H1 (cell line): ENCODE data around the gene CCDC40. TPM values are rescaled to one million over a fixed set of nuclear protein-coding genes. Genes with fewer than 3 reads are reported as not detected.

Experiments used
- CTCF ChIA-PET: fragments of 300-600 bp; sonication (Branson Sonifier 250); formaldehyde crosslinking; loops from one replicate; lab custom pipeline; 2021; ENCODE audit not compliant: partially characterized antibody; lab: Charles Lee
- POLR2A ChIA-PET: fragments of 300-600 bp; sonication (Branson Sonifier 250); formaldehyde crosslinking; loops from one replicate; lab custom pipeline; 2021; ENCODE audit warnings: inconsistent platforms; ENCODE audit not compliant: partially characterized antibody; lab: Charles Lee
- DNase-seq, 2 experiments: peaks; one replicate each; pipeline versions ENCODE4 v3.0.0 to v3.0.0-alpha.2; 2010 to 2022; ENCODE audit warnings: low spot score in 2 of 2, low read depth in 1 of 2, mixed read lengths in 1 of 2
- FAIRE-seq: peaks from 2 replicates; lab custom pipeline; 2011; peaks lifted over from hg19 to GRCh38; lab: Jason Lieb, UNC
- H2AFZ ChIP-seq: 2 replicates; pipeline ENCODE4 v1.8.1; 2012; ENCODE audit warnings: low read length, inconsistent platforms
- H2AK5ac ChIP-seq: 2 replicates; pipeline ENCODE4 v1.6.1; 2013; ENCODE audit warnings: low read depth, low read length
- H2BK120ac ChIP-seq: replicated peaks from 2 replicates; pipeline ENCODE3; 2013; ENCODE audit warnings: low read depth, low read length, inconsistent platforms
- H2BK12ac ChIP-seq: 2 replicates; pipeline ENCODE4 v1.6.1; 2013; ENCODE audit warnings: low read depth, low read length
- H2BK15ac ChIP-seq: 2 replicates; pipeline ENCODE4 v1.6.1; 2013; ENCODE audit warnings: low read length
- H2BK20ac ChIP-seq: 2 replicates; pipeline ENCODE4 v1.6.1; 2013; ENCODE audit warnings: low read length
- H2BK5ac ChIP-seq: 2 replicates; pipeline ENCODE4 v1.6.1; 2013; ENCODE audit warnings: low read depth, low read length
- H3K14ac ChIP-seq: 2 replicates; pipeline ENCODE4 v1.6.1; 2013; ENCODE audit warnings: inconsistent platforms; ENCODE audit not compliant: insufficient read length
- H3K18ac ChIP-seq: 2 replicates; pipeline ENCODE4 v1.6.1; 2013; ENCODE audit warnings: low read length; ENCODE audit errors: extremely low read depth
- H3K23ac ChIP-seq: 2 replicates; pipeline ENCODE4 v1.6.1; 2013; ENCODE audit warnings: inconsistent platforms; ENCODE audit not compliant: insufficient read length
- H3K23me2 ChIP-seq: 2 replicates; pipeline ENCODE4 v1.6.1; 2013; ENCODE audit warnings: low read depth, low read length
- H3K27ac ChIP-seq: 2 replicates; pipeline ENCODE4 v1.6.1; 2011; ENCODE audit warnings: low read depth, low read length, inconsistent platforms
- H3K27me3 ChIP-seq, 4 experiments: replicated peaks in 1 of 4; 1 replicate in 1 of 4; 2 replicates in 3 of 4; pipeline versions ENCODE4 v1.6.1 to v1.8.1; 2011 to 2013; ENCODE audit warnings: low read length in 3 of 4, mild to moderate bottlenecking in 3 of 4, inconsistent platforms in 2 of 4, mixed read lengths in 2 of 4, moderate library complexity in 1 of 4; ENCODE audit not compliant: control insufficient read depth in 3 of 4, insufficient read depth in 3 of 4; ENCODE audit errors: extremely low read depth in 1 of 4
- H3K36me3 ChIP-seq, 4 experiments: 2 replicates each; pipeline versions ENCODE4 v1.6.1 to v1.8.1; 2011 to 2013; ENCODE audit warnings: mild to moderate bottlenecking in 4 of 4, low read length in 3 of 4, moderate library complexity in 2 of 4, control low read depth in 1 of 4, inconsistent platforms in 1 of 4; ENCODE audit not compliant: insufficient read depth in 4 of 4, control insufficient read depth in 2 of 4
- H3K4ac ChIP-seq: replicated peaks from 2 replicates; pipeline ENCODE3; 2013; ENCODE audit warnings: low read length, low read depth, mixed read lengths, inconsistent platforms; ENCODE audit not compliant: insufficient read length
- H3K4me1 ChIP-seq, 4 experiments: replicated peaks in 1 of 4; 1 replicate in 1 of 4; 2 replicates in 3 of 4; pipeline versions ENCODE4 v1.6.1 to v1.8.1; 2011 to 2013; ENCODE audit warnings: low read length in 3 of 4, inconsistent platforms in 2 of 4, mixed read lengths in 1 of 4; ENCODE audit not compliant: insufficient read depth in 4 of 4, control insufficient read depth in 3 of 4
- H3K4me2 ChIP-seq, 2 experiments: 2 replicates each; pipeline versions ENCODE4 v1.6.1 to v1.8.1; 2011 to 2013; ENCODE audit warnings: low read depth in 2 of 2, low read length in 2 of 2, control low read depth in 1 of 2, inconsistent platforms in 1 of 2, mild to moderate bottlenecking in 1 of 2; ENCODE audit not compliant: insufficient read depth in 1 of 2
- H3K4me3 ChIP-seq, 4 experiments: fragments of 200-600, 300-600 bp in 1 of 4; sonication (generic), shearing (Covaris generic), sonication (Bioruptor Twin) in 1 of 4; 2 replicates each; pipeline versions ENCODE4 v1.5.1 to v1.8.1; 2011 to 2016; ENCODE audit warnings: low read length in 4 of 4, low read depth in 3 of 4, control low read depth in 2 of 4, inconsistent platforms in 2 of 4, mild to moderate bottlenecking in 2 of 4, mixed read lengths in 1 of 4, moderate library complexity in 1 of 4; ENCODE audit not compliant: insufficient read depth in 2 of 4; ENCODE audit errors: extremely low read depth in 1 of 4
- H3K56ac ChIP-seq: replicated peaks from 2 replicates; pipeline ENCODE3; 2013; ENCODE audit warnings: low read depth, mild to moderate bottlenecking, mixed read lengths, low read length, inconsistent platforms; ENCODE audit not compliant: insufficient read length
- H3K79me1 ChIP-seq: 2 replicates; pipeline ENCODE4 v1.6.1; 2013; ENCODE audit warnings: low read depth, low read length, control low read depth
- H3K79me2 ChIP-seq, 2 experiments: 2 replicates each; pipeline versions ENCODE4 v1.6.1 to v1.8.1; 2012 to 2013; ENCODE audit warnings: low read length in 2 of 2, mild to moderate bottlenecking in 2 of 2, inconsistent platforms in 1 of 2; ENCODE audit not compliant: insufficient read depth in 2 of 2, control insufficient read depth in 1 of 2
- H3K9ac ChIP-seq, 4 experiments: replicated peaks in 1 of 4; 1 replicate in 1 of 4; 2 replicates in 3 of 4; pipeline versions ENCODE4 v1.6.1 to v1.8.1; 2011 to 2013; ENCODE audit warnings: low read depth in 3 of 4, low read length in 3 of 4, control low read depth in 2 of 4, mild to moderate bottlenecking in 2 of 4, moderate library complexity in 2 of 4, inconsistent platforms in 1 of 4; ENCODE audit errors: extremely low read depth in 1 of 4
- H3K9me3 ChIP-seq, 2 experiments: 2 replicates each; pipeline versions ENCODE4 v1.6.1 to v1.8.1; 2012 to 2013; ENCODE audit warnings: mild to moderate bottlenecking in 2 of 2, moderate library complexity in 2 of 2, control low read depth in 1 of 2, inconsistent platforms in 1 of 2, low read depth in 1 of 2, low read length in 1 of 2, mixed read lengths in 1 of 2; ENCODE audit not compliant: insufficient read depth in 2 of 2
- H4K20me1 ChIP-seq, 2 experiments: replicated peaks in 1 of 2; 2 replicates each; pipeline versions ENCODE3 to v1.8.1; 2011 to 2013; ENCODE audit warnings: inconsistent platforms in 2 of 2, low read length in 2 of 2, mild to moderate bottlenecking in 1 of 2; ENCODE audit not compliant: insufficient read depth in 2 of 2, control insufficient read depth in 1 of 2
- H4K5ac ChIP-seq: 2 replicates; pipeline ENCODE4 v1.6.1; 2013; ENCODE audit warnings: low read length, low read depth, mixed read lengths, inconsistent platforms; ENCODE audit not compliant: insufficient read length
- H4K8ac ChIP-seq: 2 replicates; pipeline ENCODE4 v1.8.0; 2013; ENCODE audit warnings: mild to moderate bottlenecking, moderate library complexity, low read length, inconsistent platforms; ENCODE audit not compliant: insufficient read depth; ENCODE audit errors: extremely low read depth
- H4K91ac ChIP-seq: replicated peaks from 2 replicates; pipeline ENCODE3; 2013; ENCODE audit warnings: low read length, mixed read lengths, inconsistent platforms; ENCODE audit not compliant: insufficient read length
- CREB1 ChIP-seq: IDR thresholded peaks from 2 replicates; pipeline ENCODE4 v1.6.1; 2012; ENCODE audit warnings: inconsistent platforms
- EZH2 ChIP-seq: fragments of 200-600 bp; sonication (generic); IDR thresholded peaks from 2 replicates; pipeline ENCODE4 v1.7.1; 2012; ENCODE audit warnings: low read depth, mild to moderate bottlenecking, moderate library complexity, low read length, inconsistent platforms; ENCODE audit not compliant: severe bottlenecking
- KDM1A ChIP-seq: fragments of 200-600, 300-600 bp; sonication (generic); IDR thresholded peaks from 2 replicates; pipeline ENCODE4 v1.7.1; 2016; ENCODE audit warnings: mild to moderate bottlenecking, low read length, borderline replicate concordance
- KDM4A ChIP-seq: IDR thresholded peaks from one replicate; pipeline ENCODE4 v1.7.1; 2012; ENCODE audit warnings: low read depth, mild to moderate bottlenecking, moderate library complexity, low read length, inconsistent platforms; ENCODE audit not compliant: severe bottlenecking
- NANOG ChIP-seq: IDR thresholded peaks from 2 replicates; pipeline ENCODE4 v1.6.1; 2011; ENCODE audit warnings: low read length, low read depth, mild to moderate bottlenecking, inconsistent platforms; ENCODE audit not compliant: insufficient read depth, poor library complexity, severe bottlenecking
- POLR2AphosphoS5 ChIP-seq: IDR thresholded peaks from 2 replicates; pipeline ENCODE4 v1.6.1; 2011; ENCODE audit warnings: low read depth, low read length
- POU5F1 ChIP-seq: IDR thresholded peaks from 2 replicates; pipeline ENCODE4 v1.6.1; 2011; ENCODE audit warnings: low read depth, mild to moderate bottlenecking, low read length, moderate library complexity
- RBBP5 ChIP-seq: IDR thresholded peaks from 2 replicates; pipeline ENCODE4 v1.7.1; 2012; ENCODE audit warnings: low read depth, mild to moderate bottlenecking, inconsistent platforms, low read length, moderate library complexity, borderline replicate concordance
- RFX5 ChIP-seq: IDR thresholded peaks from 2 replicates; pipeline ENCODE4 v1.6.1; 2011; ENCODE audit warnings: low read depth, low read length, improper control_type of control experiment, borderline replicate concordance
- RNF2 ChIP-seq: fragments of 200-900, 300-1000 bp; sonication (generic); IDR thresholded peaks from 2 replicates; pipeline ENCODE4 v1.7.1; 2016; ENCODE audit warnings: borderline replicate concordance, low read depth, mild to moderate bottlenecking, antibody characterized with exemption, low read length; ENCODE audit not compliant: poor library complexity, severe bottlenecking; ENCODE audit errors: missing control alignments
- RXRA ChIP-seq: IDR thresholded peaks from 2 replicates; pipeline ENCODE4 v1.6.1; 2011; ENCODE audit warnings: low read depth, mild to moderate bottlenecking, low read length, moderate library complexity; ENCODE audit not compliant: insufficient read depth
- SP4 ChIP-seq: IDR thresholded peaks from 2 replicates; pipeline ENCODE4 v1.6.1; 2012; ENCODE audit warnings: low read length, inconsistent platforms
- SUZ12 ChIP-seq: fragments of 200-600 bp; sonication (generic); IDR thresholded peaks from 2 replicates; pipeline ENCODE4 v1.6.1; 2012; ENCODE audit warnings: mild to moderate bottlenecking, inconsistent platforms, low read length, moderate library complexity, mixed read lengths
- TAF7 ChIP-seq: optimal IDR thresholded peaks from 2 replicates; pipeline ENCODE3; 2011; ENCODE audit warnings: low read depth, mild to moderate bottlenecking, inconsistent platforms, low read length, moderate library complexity, borderline replicate concordance
- WGBS, 2 experiments: shearing (Covaris generic) in 1 of 2; methylation state at CpG; one replicate each; pipeline versions ENCODE4 v1.1.6 to v1.1.7; 2013 to 2015; ENCODE audit warnings: low lambda C conversion rate in 2 of 2, mixed read lengths in 2 of 2, inconsistent platforms in 1 of 2, low coverage in 1 of 2, missing lambda C conversion rate in 1 of 2; ENCODE audit not compliant: insufficient replicate concordance in 2 of 2, insufficient coverage in 1 of 2, insufficient read length in 1 of 2; ENCODE audit errors: extremely low coverage in 1 of 2, missing lambda C conversion rate in 1 of 2; 5-methylcytosine and 5-hydroxymethylcytosine counted together
- polyA plus RNA-seq, 7 experiments: library from polyadenylated mRNA; depleted of rRNA in 3 of 7; stranded (reverse) in 5 of 7; unstranded in 2 of 7; fragments of >200 nt in 5 of 7; fragments of 200-250 nt in 2 of 7; gene quantifications; 1 replicate in 5 of 7; 2 replicates in 1 of 7; 4 replicates in 1 of 7; pipeline versions ENCODE4 v1.2.1 to v1.2.3, GENCODE V29; 2011 to 2013; ENCODE audit warnings: missing spikeins in 2 of 7, mixed read lengths in 2 of 7
- total RNA-seq: library from RNA; stranded (reverse); fragmentation: NEBNext Ultra II Directional; extraction: Animal tissue kit (Norgen Biotek cat#: 25700); gene quantifications from 2 replicates; pipeline ENCODE4 v1.2.1, GENCODE V29; 2021

The CCDC40 gene
- total and polyA plus RNA-seq, 2 of the 8 experiments (the other 6 are each of a cell fraction or from before 2014, with no cell fraction given), result 4.1 to 11.5 TPM

DNA sequence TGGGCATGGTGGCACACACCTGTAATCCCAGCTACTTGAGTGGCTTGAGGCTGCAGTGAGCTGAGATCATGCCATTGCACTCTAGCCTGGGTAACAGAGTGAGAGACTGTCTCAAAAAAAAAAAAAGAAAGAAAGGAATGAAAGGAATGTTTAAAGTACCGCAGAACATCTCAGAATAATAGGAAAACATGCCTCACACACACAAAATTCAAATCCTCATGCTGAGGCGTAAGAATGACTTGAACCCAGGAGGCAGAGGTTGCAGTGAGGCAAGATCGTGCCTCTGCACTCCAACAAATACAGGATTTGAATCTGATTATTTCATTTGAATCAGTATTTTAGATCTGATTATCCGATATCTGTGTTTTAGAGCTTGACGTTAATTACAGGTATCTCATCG lies 43.6 kb downstream of the CCDC40 start:
- H3K4ac ChIP-seq, result no peak overlapping the region
- H2BK12ac ChIP-seq, result no peak overlapping the region
- POLR2A ChIA-PET, result interaction anchor here (0.5 to 1.7 kb wide), 3 partner anchors 34 to 62 kb away, joined by 3 to 4 read pairs (median 3); no protein-coding TSS in a partner anchor
- 0 out of 2 replicates have a peak overlapping the region, but pooled peaks have one; percentile 52 for H2BK20ac ChIP-seq
- no peak overlapping the region for H2AK5ac ChIP-seq
- H4K91ac ChIP-seq, result no peak overlapping the region
- no peak overlapping the region for H3K4me3 ChIP-seq
- DNase-seq, result no peak
- H2BK5ac ChIP-seq, result no peak overlapping the region
- no peak overlapping the region for H2BK120ac ChIP-seq
- H3K23me2 ChIP-seq, result no peaks in the 10 kb centered on the region
- no peaks in the 10 kb centered on the region for H3K27me3 ChIP-seq
- no peaks in the 10 kb centered on the region for H3K9me3 ChIP-seq
- no peak overlapping the region for H4K8ac ChIP-seq
- H3K79me1 ChIP-seq, result no peaks in the 10 kb centered on the region
- no peak overlapping the region for H3K14ac ChIP-seq
- H3K9ac ChIP-seq, result no peak overlapping the region
- H4K20me1 ChIP-seq, result no peaks in the 10 kb centered on the region
- no peak overlapping the region for H2AFZ ChIP-seq
- H3K27ac ChIP-seq, result no peak overlapping the region
- peaks cover 0 to 8% (median 1%) of the 10 kb centered on the region in 4 experiments; a peak in 5 of 7 replicates for H3K4me1 ChIP-seq
- no peak for FAIRE-seq
- H3K4me2 ChIP-seq, result no peak overlapping the region
- H3K56ac ChIP-seq, result no peak overlapping the region
- no peaks in the 10 kb centered on the region for H3K36me3 ChIP-seq
- no peak overlapping the region for H4K5ac ChIP-seq
- CTCF ChIA-PET, result interaction anchor here (0.7 to 5.8 kb wide), 6 partner anchors 9 to 281 kb away, joined by 3 to 44 read pairs (median 16); no protein-coding TSS in a partner anchor
- no peak overlapping the region for H3K23ac ChIP-seq
- H3K18ac ChIP-seq, result no peak overlapping the region
- no peaks in the 10 kb centered on the region for H3K79me2 ChIP-seq
- WGBS, 2 experiments, result 63% methylated on average over 6 of the region's 6 CpGs; no CpG with 5 or more reads in 1 of the 2 experiments
- H2BK15ac ChIP-seq, result no peak overlapping the region
- TF ChIP-seq TAF7 (no peak), POLR2AphosphoS5 (no peak), CREB1 (no peak), EZH2 (no peak), NANOG (no peak), KDM1A (no peak), SUZ12 (no peak), KDM4A (no peak), RNF2 (no peak), POU5F1 (no peak), RXRA (no peak), RFX5 (no peak), SP4 (no peak), RBBP5 (no peak)
